ENCODE results near the gene ARHGEF7.

DNA sequence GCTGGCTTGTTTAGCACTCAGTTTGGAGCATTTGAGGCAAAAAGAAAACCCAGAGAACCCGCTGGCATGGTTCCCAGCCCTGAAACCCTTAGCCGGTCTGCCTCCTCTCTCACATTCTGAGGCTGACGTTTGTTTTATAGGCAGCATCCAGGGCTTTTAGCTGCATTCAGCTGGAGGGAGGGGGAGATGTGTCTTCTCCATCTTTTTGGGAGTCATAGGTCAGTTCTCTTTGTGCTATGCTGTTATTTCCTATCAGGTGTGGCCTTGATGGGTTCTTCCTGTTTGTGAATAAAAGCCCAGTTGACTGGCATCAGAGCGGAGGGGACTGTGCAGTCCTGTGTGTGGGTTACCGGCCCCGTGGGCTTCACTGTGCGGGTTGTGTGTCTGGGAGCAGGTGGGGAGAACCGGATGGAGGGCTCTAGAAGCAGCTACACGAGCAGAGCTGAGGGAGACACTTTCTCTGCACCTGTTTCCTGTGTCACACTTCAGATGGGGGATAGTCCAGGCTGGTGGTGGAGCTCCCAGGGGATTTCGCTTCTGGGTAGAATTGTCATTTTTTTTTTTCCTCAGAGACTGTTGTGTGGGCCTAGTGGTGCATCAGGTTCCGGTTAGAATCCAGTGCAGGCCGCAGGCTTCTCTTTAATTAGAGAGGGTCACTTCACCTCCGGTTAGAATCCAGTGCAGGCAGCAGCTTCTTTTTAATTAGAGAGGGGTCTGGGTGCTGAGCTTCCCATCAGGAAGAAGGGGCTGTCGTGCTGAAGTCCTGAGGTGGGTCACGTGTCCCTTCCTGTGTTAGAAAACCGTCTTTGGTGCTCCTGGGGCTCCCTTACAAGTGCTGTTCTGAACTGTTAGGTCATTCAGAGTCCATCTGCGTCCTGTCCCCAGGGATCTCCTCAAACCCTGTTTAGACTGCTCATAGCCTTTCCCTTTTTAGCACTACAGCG is 69.6 kb downstream of the ARHGEF7 start:
- no peak for TF ChIP-seq POLR2A (IDR thresholded peaks at IDR 0.05)
- TF ChIP-seq, protein P1, sequence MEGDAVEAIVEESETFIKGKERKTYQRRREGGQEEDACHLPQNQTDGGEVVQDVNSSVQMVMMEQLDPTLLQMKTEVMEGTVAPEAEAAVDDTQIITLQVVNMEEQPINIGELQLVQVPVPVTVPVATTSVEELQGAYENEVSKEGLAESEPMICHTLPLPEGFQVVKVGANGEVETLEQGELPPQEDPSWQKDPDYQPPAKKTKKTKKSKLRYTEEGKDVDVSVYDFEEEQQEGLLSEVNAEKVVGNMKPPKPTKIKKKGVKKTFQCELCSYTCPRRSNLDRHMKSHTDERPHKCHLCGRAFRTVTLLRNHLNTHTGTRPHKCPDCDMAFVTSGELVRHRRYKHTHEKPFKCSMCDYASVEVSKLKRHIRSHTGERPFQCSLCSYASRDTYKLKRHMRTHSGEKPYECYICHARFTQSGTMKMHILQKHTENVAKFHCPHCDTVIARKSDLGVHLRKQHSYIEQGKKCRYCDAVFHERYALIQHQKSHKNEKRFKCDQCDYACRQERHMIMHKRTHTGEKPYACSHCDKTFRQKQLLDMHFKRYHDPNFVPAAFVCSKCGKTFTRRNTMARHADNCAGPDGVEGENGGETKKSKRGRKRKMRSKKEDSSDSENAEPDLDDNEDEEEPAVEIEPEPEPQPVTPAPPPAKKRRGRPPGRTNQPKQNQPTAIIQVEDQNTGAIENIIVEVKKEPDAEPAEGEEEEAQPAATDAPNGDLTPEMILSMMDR (IDR thresholded peaks at IDR 0.05), result no peak
- TF ChIP-seq POLR2AphosphoS5 (IDR thresholded peaks at IDR 0.05; ENCODE audit: insufficient read depth in 1 of 2, low read depth in 1 of 2), result no peak

All from vagina (tissue), 2 donors.